Fibroblast of villous mesenchyme (primary cell): ENCODE data around the gene HSFX2. TPM values are rescaled to one million over a fixed set of nuclear protein-coding genes. Genes with fewer than 3 reads are reported as not detected.
"Not testable (repeated sequence)": the region's sequence is repeated elsewhere in the genome, so short reads cannot be mapped to it uniquely, and the experiment has no call there.

Experiments
- DNase-seq: peaks from one replicate; pipeline ENCODE4 v3.0.0-alpha.2; 2010; ENCODE audit warnings: low read depth
- H3K4me3 ChIP-seq: 2 replicates; pipeline ENCODE4 v1.5.1; 2011; ENCODE audit warnings: low read depth, mild to moderate bottlenecking, low read length
- CTCF ChIP-seq: IDR thresholded peaks from 2 replicates; pipeline ENCODE4 v1.5.1; 2012; ENCODE audit warnings: low read depth, mild to moderate bottlenecking, low read length; ENCODE audit not compliant: insufficient read depth
- total RNA-seq: library from RNA; depleted of rRNA; stranded (reverse); fragments of >200 nt; gene quantifications from 2 replicates; pipeline ENCODE4 v1.2.3, GENCODE V29; 2012

HSFX2 gene
- total RNA-seq, 1 donor, result 0.86 TPM

GRCh38 chrX:149563359-149563758 lies 31.8 kb downstream of the HSFX2 start:
- no peak for TF ChIP-seq CTCF
- DNase-seq, result no peak
- no peak overlapping the region for H3K4me3 ChIP-seq

- not testable (repeated sequence) for H3K4me3 ChIP-seq, DNase-seq
These were observed 39.9 kb downstream of the HSFX2 start for GRCh38 chrX:149555251-149555650.

GRCh38 chrX:149551939-149552248 lies 43.2 kb downstream of the HSFX2 start:
- H3K4me3 ChIP-seq, DNase-seq: not testable (repeated sequence)

GRCh38 chrX:149551245-149551938 lies 43.7 kb downstream of the HSFX2 start:
- not testable (repeated sequence) for DNase-seq, H3K4me3 ChIP-seq

- DNase-seq, H3K4me3 ChIP-seq: not testable (repeated sequence)
These were observed 44.7 kb downstream of the HSFX2 start for GRCh38 chrX:149550454-149550853.

- DNase-seq, H3K4me3 ChIP-seq: not testable (repeated sequence)
These were observed 45.4 kb downstream of the HSFX2 start, which contains the start of gene HSFX3 for GRCh38 chrX:149549701-149550100. HSFX3 (minus strand) TSS chrX:149549924; CDS start chrX:149549852, 72 bp downstream.

GRCh38 chrX:149547782-149548181 lies 47.3 kb downstream of the HSFX2 start:
- DNase-seq, H3K4me3 ChIP-seq: not testable (repeated sequence)

GRCh38 chrX:149546962-149547361 lies 48.2 kb downstream of the HSFX2 start:
- not testable (repeated sequence) for DNase-seq, H3K4me3 ChIP-seq

- DNase-seq, result peak; percentile 10
These were observed 49.3 kb downstream of the HSFX2 start for GRCh38 chrX:149545545-149546543.

More at GRCh38 chrX:149545545-149546543, 49.3 kb downstream of the HSFX2 start:
- not testable (repeated sequence) for H3K4me3 ChIP-seq

Other genes starting within 250 kb of the HSFX2 start
- gene IDS, start 90.0 kb downstream of the HSFX2 start, total RNA-seq, result 35.4 and 50.1 TPM in 2 replicates
- gene EOLA1, start 54.3 kb downstream of the HSFX2 start, total RNA-seq, result 11.7 and 12.2 TPM in 2 replicates
- gene HSFX3, start 45.4 kb downstream of the HSFX2 start, total RNA-seq, result not detected in 2 replicates
- under 0.01 TPM in 1 of 2 replicates, not detected in the other for gene MAGEA9B, start 7.9 kb downstream of the HSFX2 start, total RNA-seq
- 14.5 and 17.7 TPM in 2 replicates for gene TMEM185A, start 36.5 kb upstream of the HSFX2 start, total RNA-seq
- not detected in 2 replicates for gene MAGEA11, start 116.7 kb upstream of the HSFX2 start, total RNA-seq
- gene HSFX1, start 178.8 kb upstream of the HSFX2 start, total RNA-seq, result 0.43 and 0.64 TPM in 2 replicates
- not detected in 2 replicates for gene MAGEA9, start 186.6 kb upstream of the HSFX2 start, total RNA-seq